Thoracic aorta (tissue), 2 donors: Measurements from ENCODE around the gene GIPC3. TPM values are rescaled to one million over a fixed set of nuclear protein-coding genes. Genes with fewer than 3 reads are reported as not detected.

ENCODE experiments used
- ATAC-seq: fragments of 150-250 bp; one replicate; pipeline ENCODE4 v1.8.0; 2017; ENCODE audit warnings: low read depth; ENCODE audit not compliant: insufficient number of reproducible peaks, low FRiP score
- DNase-seq: peaks from one replicate; pipeline ENCODE4 v3.0.0-alpha.2; 2020; ENCODE audit warnings: low spot score
- H3K27ac ChIP-seq, 2 donors: fragments of 200-600 bp; sonication (generic); 1 replicate in 1 of 2; 2 replicates in 1 of 2; pipeline ENCODE4 v1.5.1; 2016; ENCODE audit warnings: mild to moderate bottlenecking in 2 of 2, moderate library complexity in 2 of 2
- H3K27me3 ChIP-seq: fragments of 200-600 bp; sonication (generic); replicated peaks from 2 replicates; pipeline ENCODE4 v1.6.0; 2016; ENCODE audit warnings: mild to moderate bottlenecking; ENCODE audit not compliant: insufficient read depth
- H3K36me3 ChIP-seq: fragments of 200-600 bp; sonication (generic); one replicate; pipeline ENCODE4 v1.5.1; 2016
- H3K4me1 ChIP-seq, 2 donors: fragments of 200-600 bp; sonication (generic); 1 replicate in 1 of 2; 2 replicates in 1 of 2; pipeline versions ENCODE4 v1.5.1 to v1.6.0; 2016; ENCODE audit warnings: low read depth in 2 of 2, mild to moderate bottlenecking in 1 of 2; ENCODE audit not compliant: control insufficient read depth in 1 of 2
- H3K4me3 ChIP-seq: fragments of 200-600 bp; sonication (generic); 2 replicates; pipeline ENCODE4 v1.5.1; 2016; ENCODE audit warnings: mild to moderate bottlenecking
- H3K9me3 ChIP-seq: fragments of 200-600 bp; sonication (generic); 2 replicates; pipeline ENCODE4 v1.5.1; 2016
- total RNA-seq, 2 donors: library from RNA; depleted of rRNA; stranded (reverse); fragments of >200 nt; gene quantifications; one replicate each; pipeline versions ENCODE4 v1.1.0 to v1.2.3, GENCODE V29; 2016
- TF ChIP-seq, protein P1 (sequence below): fragments of 200-600 bp; sonication (generic); IDR thresholded peaks from one replicate; pipeline ENCODE4 v1.5.1; 2019; ENCODE audit warnings: antibody characterized with exemption

GIPC3 gene, protein sequence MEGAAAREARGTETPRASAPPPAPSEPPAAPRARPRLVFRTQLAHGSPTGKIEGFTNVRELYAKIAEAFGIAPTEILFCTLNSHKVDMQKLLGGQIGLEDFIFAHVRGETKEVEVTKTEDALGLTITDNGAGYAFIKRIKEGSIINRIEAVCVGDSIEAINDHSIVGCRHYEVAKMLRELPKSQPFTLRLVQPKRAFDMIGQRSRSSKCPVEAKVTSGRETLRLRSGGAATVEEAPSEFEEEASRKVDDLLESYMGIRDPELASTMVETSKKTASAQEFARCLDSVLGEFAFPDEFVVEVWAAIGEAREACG
- total RNA-seq = 1 to 10 TPM; 1.1 to 1.6 TPM

DNA sequence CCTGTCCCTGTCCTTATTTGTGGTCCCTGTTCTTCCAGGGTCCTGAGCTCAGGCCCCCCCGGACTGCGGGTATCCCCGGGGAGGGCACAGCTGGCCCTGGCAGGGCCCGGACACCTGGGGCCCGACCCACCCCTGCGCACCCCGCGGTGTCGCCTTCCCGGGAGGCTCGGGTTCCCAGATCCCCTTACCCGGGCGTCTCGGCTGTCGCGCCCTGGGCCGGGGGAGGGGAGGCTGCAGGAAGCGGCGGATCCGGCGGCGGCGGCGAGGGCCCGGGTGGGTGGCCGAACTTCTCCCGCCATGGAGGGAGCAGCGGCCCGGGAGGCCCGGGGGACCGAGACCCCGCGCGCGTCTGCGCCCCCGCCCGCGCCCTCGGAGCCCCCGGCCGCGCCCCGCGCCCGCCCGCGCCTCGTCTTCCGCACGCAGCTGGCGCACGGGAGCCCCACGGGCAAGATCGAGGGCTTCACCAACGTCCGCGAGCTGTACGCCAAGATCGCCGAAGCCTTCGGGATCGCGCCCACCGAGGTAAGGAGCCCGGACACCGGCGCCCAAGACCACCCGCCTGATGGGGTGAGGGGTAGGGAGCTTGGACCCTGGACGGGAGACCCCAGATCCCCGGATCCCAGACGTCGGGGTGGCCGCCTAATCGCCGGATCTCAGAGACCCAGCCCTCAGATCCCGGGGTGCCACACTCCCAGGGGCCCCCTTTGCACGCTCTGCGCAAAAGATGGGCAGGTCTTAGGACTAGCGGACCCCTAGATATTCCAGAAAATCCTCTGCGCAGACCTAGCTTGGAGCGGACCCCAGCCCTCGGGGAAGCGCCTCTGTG is at the start of gene GIPC3:
TSS of gene GIPC3 (plus strand) at position 178 of the 826 bp plus-strand sequence. CDS start at position 298, 120 bp downstream.
- TF ChIP-seq, protein P1, sequence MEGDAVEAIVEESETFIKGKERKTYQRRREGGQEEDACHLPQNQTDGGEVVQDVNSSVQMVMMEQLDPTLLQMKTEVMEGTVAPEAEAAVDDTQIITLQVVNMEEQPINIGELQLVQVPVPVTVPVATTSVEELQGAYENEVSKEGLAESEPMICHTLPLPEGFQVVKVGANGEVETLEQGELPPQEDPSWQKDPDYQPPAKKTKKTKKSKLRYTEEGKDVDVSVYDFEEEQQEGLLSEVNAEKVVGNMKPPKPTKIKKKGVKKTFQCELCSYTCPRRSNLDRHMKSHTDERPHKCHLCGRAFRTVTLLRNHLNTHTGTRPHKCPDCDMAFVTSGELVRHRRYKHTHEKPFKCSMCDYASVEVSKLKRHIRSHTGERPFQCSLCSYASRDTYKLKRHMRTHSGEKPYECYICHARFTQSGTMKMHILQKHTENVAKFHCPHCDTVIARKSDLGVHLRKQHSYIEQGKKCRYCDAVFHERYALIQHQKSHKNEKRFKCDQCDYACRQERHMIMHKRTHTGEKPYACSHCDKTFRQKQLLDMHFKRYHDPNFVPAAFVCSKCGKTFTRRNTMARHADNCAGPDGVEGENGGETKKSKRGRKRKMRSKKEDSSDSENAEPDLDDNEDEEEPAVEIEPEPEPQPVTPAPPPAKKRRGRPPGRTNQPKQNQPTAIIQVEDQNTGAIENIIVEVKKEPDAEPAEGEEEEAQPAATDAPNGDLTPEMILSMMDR = no peak
- Histone ChIP-seq H3K4me1 (peaks cover 0 to 24% of the 10 kb centered on the region in 2 donors), H3K27ac (no peak within 1 kb of the TSS), H3K4me3 (peak within 1 kb of the TSS; percentile 57), H3K27me3 (no peaks in the 10 kb centered on the region), H3K9me3 (no peaks in the 10 kb centered on the region), H3K36me3 (no peaks in the 10 kb centered on the region)
- DNase-seq (no peak), ATAC-seq (no peak)

DNA sequence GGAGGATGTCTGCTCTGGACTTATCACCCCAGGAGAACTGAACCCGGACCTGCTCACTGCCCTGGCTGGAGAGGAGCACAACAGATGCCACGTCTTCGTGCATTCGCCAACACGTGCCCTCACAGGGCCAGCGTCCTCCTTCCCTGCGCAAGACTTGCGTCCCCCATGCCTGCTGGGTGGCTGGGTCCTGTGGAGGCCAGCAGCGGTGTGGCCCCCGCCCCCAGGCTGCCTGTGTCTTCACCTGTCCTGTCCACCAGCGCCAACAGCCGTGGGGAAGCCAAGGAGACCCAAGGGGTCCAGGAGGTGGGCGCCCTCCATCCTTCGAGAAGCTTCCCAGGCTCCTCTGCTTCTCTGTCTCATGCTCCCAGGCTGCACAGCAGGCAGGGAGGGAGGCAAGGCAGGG is 49.7 kb upstream of the GIPC3 start:
- H3K9me3 ChIP-seq = no peaks in the 10 kb centered on the region
- H3K36me3 ChIP-seq = peaks cover 46% of the 10 kb centered on the region
- no peak overlapping the region for H3K27ac ChIP-seq
- no peaks in the 10 kb centered on the region for H3K27me3 ChIP-seq
- H3K4me1 ChIP-seq = no peaks in the 10 kb centered on the region
- H3K4me3 ChIP-seq = no peak overlapping the region
- ATAC-seq (no peak), DNase-seq (no peak)
- TF ChIP-seq, protein P1 = no peak

DNA sequence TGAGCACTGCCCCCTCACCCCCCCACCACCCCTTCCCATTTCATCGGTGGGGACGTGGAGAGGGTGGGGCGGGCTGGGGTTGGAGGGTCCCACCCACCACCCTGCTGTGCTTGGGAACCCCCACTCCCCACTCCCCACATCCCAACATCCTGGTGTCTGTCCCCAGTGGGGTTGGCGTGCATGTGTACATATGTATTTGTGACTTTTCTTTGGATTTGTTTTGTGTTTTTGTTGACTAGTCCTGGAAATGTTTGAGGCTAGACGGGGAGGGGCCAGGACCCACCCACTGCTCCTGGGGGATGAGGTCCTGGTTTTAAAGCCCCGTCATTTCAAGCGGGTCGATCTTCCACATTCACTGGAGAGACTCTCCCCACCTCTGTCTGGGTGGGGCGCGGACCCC is 49.3 kb upstream of the GIPC3 start:
- no peaks in the 10 kb centered on the region for H3K4me1 ChIP-seq
- no peaks in the 10 kb centered on the region for H3K27me3 ChIP-seq
- H3K9me3 ChIP-seq = no peaks in the 10 kb centered on the region
- no peak overlapping the region for H3K27ac ChIP-seq
- peaks cover 46% of the 10 kb centered on the region for H3K36me3 ChIP-seq
- TF ChIP-seq, protein P1 = no peak
- ATAC-seq = no peak
- no peak overlapping the region for H3K4me3 ChIP-seq
- no peak for DNase-seq

DNA sequence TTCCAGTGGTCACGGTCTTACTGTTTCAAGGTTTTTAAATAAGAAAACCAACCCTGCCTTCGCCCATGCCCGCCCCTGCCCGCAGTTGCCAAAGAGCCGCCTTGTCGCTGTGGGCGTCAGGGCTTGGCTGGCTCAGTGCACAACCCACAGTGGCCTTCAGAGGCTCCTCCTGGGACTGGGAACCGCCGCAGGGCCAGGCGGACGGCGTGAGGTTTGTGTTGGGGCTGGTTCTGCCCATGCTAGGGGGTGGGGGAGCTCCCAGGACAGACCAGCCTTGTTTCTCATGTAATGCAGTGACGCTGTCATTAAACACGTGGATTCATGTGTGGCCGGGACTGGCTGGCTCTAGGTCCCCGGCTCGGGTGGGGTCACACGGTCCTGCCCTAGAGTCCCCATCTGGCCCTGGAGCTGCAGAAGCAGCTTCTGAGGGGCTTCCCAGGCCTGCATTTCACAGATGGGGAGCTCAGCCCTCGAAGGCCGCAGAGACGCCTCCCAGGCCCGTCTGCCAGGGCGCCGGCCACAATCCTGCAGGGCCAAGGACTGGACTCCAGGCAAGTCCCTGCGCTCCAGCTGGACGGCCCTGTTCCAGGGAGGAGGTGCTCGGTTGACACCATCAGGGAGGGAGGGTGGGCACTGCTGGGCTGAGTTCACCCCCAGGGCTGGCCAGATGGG is 48.7 kb upstream of the GIPC3 start:
- no peaks in the 10 kb centered on the region for H3K9me3 ChIP-seq
- TF ChIP-seq, protein P1 = no peak
- H3K27me3 ChIP-seq = no peaks in the 10 kb centered on the region
- H3K36me3 ChIP-seq = peaks cover 41% of the 10 kb centered on the region
- DNase-seq = no peak
- H3K4me1 ChIP-seq = no peaks in the 10 kb centered on the region
- no peak for ATAC-seq
- H3K27ac ChIP-seq = no peak overlapping the region
- no peak overlapping the region for H3K4me3 ChIP-seq

DNA sequence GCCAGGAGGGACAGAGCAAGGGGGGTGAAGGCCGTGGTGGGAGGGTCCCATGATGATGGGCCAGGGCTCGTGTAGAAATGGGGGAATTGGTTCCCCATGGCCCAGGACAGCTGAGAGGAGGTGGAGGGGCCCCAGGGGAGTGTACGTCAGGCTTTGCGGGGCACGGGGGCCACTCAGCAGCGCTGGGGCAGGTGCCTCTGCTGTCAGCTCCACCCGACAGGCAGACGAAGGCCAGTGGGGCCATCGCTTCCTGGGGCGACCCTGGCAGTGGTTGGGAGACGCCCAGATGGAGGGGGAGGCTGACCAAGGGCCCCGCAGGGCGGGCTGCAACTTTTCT is 48.2 kb upstream of the GIPC3 start:
- Histone ChIP-seq H3K27ac (no peak overlapping the region), H3K9me3 (no peaks in the 10 kb centered on the region), H3K4me3 (no peak overlapping the region), H3K4me1 (no peaks in the 10 kb centered on the region), H3K36me3 (peaks cover 36% of the 10 kb centered on the region), H3K27me3 (no peaks in the 10 kb centered on the region)
- TF ChIP-seq, protein P1 = no peak
- DNase-seq (no peak), ATAC-seq (no peak)
